K562 (cell line): Measurements from ENCODE around the gene SPECC1L. TPM values are rescaled to one million over a fixed set of nuclear protein-coding genes. Genes with fewer than 3 reads are reported as not detected.
"Not testable (repeated sequence)": the region's sequence is repeated elsewhere in the genome, so short reads cannot be mapped to it uniquely, and the experiment has no call there.

ENCODE experiments used
- ATAC-seq: fragments of 200-7000 bp; cut with Tn5 transposase; 3 replicates; pipeline ENCODE4 v1.9.1; 2020; ENCODE audit warnings: moderate library complexity
- BruUV-seq: library from RNA; stranded (reverse); fragments of 400-500 nt; replicated peaks from 2 replicates; lab custom pipeline; 2021; lab: Mats Ljungman, UMichigan
- CTCF ChIA-PET: fragments of 300-600 bp; formaldehyde crosslinking; extraction: SDS; loops from one replicate; lab custom pipeline; 2021; ENCODE audit warnings: low intra/inter-chr PET ratio; lab: Yijun Ruan, JAX
- POLR2A ChIA-PET: fragments of 300-600, 350-650 bp; sonication (Branson Sonifier 250); formaldehyde crosslinking; extraction: SDS; loops from one replicate; lab custom pipeline; 2021; ENCODE audit warnings: antibody characterized with exemption, inconsistent platforms; lab: Yijun Ruan, JAX
- DNase-seq, 4 experiments: peaks; one replicate each; pipeline versions ENCODE4 v3.0.0 to v3.0.0-alpha.2; 2011 to 2018; ENCODE audit warnings: low spot score in 3 of 4, mixed read lengths in 3 of 4; ENCODE audit errors: extremely low read depth in 1 of 4
- FAIRE-seq: peaks from 2 replicates; lab custom pipeline; 2011; peaks lifted over from hg19 to GRCh38; lab: Jason Lieb, UNC
- H2AFZ ChIP-seq: 2 replicates; pipeline ENCODE4 v1.6.0; 2011; ENCODE audit warnings: low read depth, low read length, control low read depth, inconsistent platforms
- H3K27ac ChIP-seq: fragments of 200-600 bp; 3 replicates; pipeline ENCODE4 v1.8.0; 2011; ENCODE audit warnings: low read depth, mild to moderate bottlenecking, control low read depth, inconsistent platforms, low read length, moderate library complexity, mixed read lengths; ENCODE audit errors: extremely low read depth
- H3K27me3 ChIP-seq, 2 experiments: fragments of 300-600 bp in 1 of 2; 2 replicates in 1 of 2; 3 replicates in 1 of 2; pipeline versions ENCODE4 v1.6.0 to v1.8.0; 2011; ENCODE audit warnings: inconsistent platforms in 2 of 2, low read length in 2 of 2, mild to moderate bottlenecking in 1 of 2, mixed read lengths in 1 of 2, moderate library complexity in 1 of 2; ENCODE audit not compliant: control insufficient read depth in 2 of 2, insufficient read depth in 2 of 2
- H3K36me3 ChIP-seq: fragments of 300-600 bp; 3 replicates; pipeline ENCODE4 v1.8.0; 2011; ENCODE audit warnings: mild to moderate bottlenecking, low read length, inconsistent platforms; ENCODE audit not compliant: control insufficient read depth, insufficient read depth
- H3K4me1 ChIP-seq, 2 experiments: fragments of 200-600 bp in 1 of 2; replicated peaks in 1 of 2; 2 replicates in 1 of 2; 3 replicates in 1 of 2; pipeline versions ENCODE4 v1.5.1 to v1.8.0; 2011; ENCODE audit warnings: inconsistent platforms in 2 of 2, low read length in 2 of 2, mild to moderate bottlenecking in 1 of 2, mixed read lengths in 1 of 2, moderate library complexity in 1 of 2; ENCODE audit not compliant: control insufficient read depth in 2 of 2, insufficient read depth in 2 of 2
- H3K4me2 ChIP-seq: 2 replicates; pipeline ENCODE4 v1.6.1; 2011; ENCODE audit warnings: low read length, control low read depth, inconsistent platforms, mixed read lengths; ENCODE audit not compliant: insufficient read depth
- H3K4me3 ChIP-seq: fragments of 200-600 bp; sonication (generic), shearing (Covaris generic); 2 replicates; pipeline ENCODE4 v1.5.1; 2016; ENCODE audit warnings: control low read depth, inconsistent platforms
- H3K79me2 ChIP-seq: fragments of 200-600 bp; 3 replicates; pipeline ENCODE4 v1.8.0; 2011; ENCODE audit warnings: low read length, inconsistent platforms; ENCODE audit not compliant: control insufficient read depth, insufficient read depth
- H3K9ac ChIP-seq, 2 experiments: 2 replicates each; pipeline versions ENCODE4 v1.6.0 to v1.6.1; 2011; ENCODE audit warnings: low read depth in 2 of 2, low read length in 2 of 2, control low read depth in 1 of 2, inconsistent platforms in 1 of 2, mild to moderate bottlenecking in 1 of 2, mixed read lengths in 1 of 2; ENCODE audit not compliant: insufficient read depth in 1 of 2
- H3K9me1 ChIP-seq: one replicate; pipeline ENCODE4 v1.6.0; 2011; ENCODE audit warnings: inconsistent platforms, mild to moderate bottlenecking, low read length, moderate library complexity; ENCODE audit not compliant: control insufficient read depth, insufficient read depth
- H3K9me3 ChIP-seq: replicated peaks from 2 replicates; pipeline ENCODE4 v1.5.1; 2011; ENCODE audit warnings: low read depth, low read length, inconsistent platforms; ENCODE audit not compliant: control insufficient read depth, insufficient read depth
- H4K20me1 ChIP-seq: replicated peaks from 2 replicates; pipeline ENCODE4 v1.6.1; 2011; ENCODE audit warnings: low read length, inconsistent platforms, mixed read lengths; ENCODE audit not compliant: control insufficient read depth, insufficient read depth
- ATF3 ChIP-seq, 2 experiments: fragments of 450-650 bp in 1 of 2; sonication (generic) in 1 of 2; formaldehyde crosslinking in 1 of 2; IDR thresholded peaks in 1 of 2; conservative IDR thresholded peaks in 1 of 2; 2 replicates each; pipeline versions ENCODE4 v1.6.1 to v1.8.1; 2016 to 2023; ENCODE audit warnings: mild to moderate bottlenecking in 2 of 2, moderate library complexity in 2 of 2, inconsistent platforms in 1 of 2, missing genetic modification reagents in 1 of 2
- ZNF121 ChIP-seq: sonication (generic); formaldehyde crosslinking; conservative IDR thresholded peaks from 2 replicates; pipeline ENCODE4 v1.8.0; 2022; ENCODE audit warnings: missing genetic modification reagents
- ZNF384 ChIP-seq: IDR thresholded peaks from 2 replicates; pipeline ENCODE4 v1.6.1; 2012; ENCODE audit warnings: low read depth, low read length, improper control_type of control experiment
- WGBS: fragments of 100-300 bp; shearing (Covaris generic); methylation state at CpG from one replicate; pipeline ENCODE4 v1.1.6; 2016; ENCODE audit warnings: low coverage, mixed read lengths; ENCODE audit not compliant: insufficient coverage; ENCODE audit errors: missing lambda C conversion rate; 5-methylcytosine and 5-hydroxymethylcytosine counted together
- in situ Hi-C: fragments of 300-500 bp; cut with MboI; formaldehyde crosslinking; loops from 4 replicates; pipeline ENCODE4 v1.15.0; 2018; ENCODE audit warnings: inconsistent platforms, mixed read lengths
- intact Hi-C: fragments of 100-400 bp; cut with micrococcal nuclease; formaldehyde crosslinking; loops from 2 replicates; pipeline ENCODE4 v1.14.2; 2022
- polyA plus RNA-seq, 8 experiments: library from polyadenylated mRNA; depleted of rRNA in 4 of 8; stranded (reverse) in 5 of 8; unstranded in 3 of 8; fragments of >200 nt; fragmentation: Nextera tagmentation in 2 of 8; fragmentation: Illumina TruSeq in 1 of 8; extraction: Ambion mirVana in 2 of 8; extraction: Trizol in 1 of 8; gene quantifications; 2 replicates each; pipeline versions ENCODE4 v1.2.1 to v1.2.3, GENCODE V29; 2011 to 2014; ENCODE audit warnings: inconsistent platforms in 1 of 8, missing spikeins in 1 of 8
- total RNA-seq, 7 experiments: library from RNA; depleted of rRNA in 6 of 7; stranded (reverse); fragments of >200 nt in 6 of 7; fragmentation: Illumina TruSeq in 2 of 7; extraction: Trizol in 2 of 7; gene quantifications; 2 replicates each; pipeline versions ENCODE4 v1.2.1 to v1.2.3, GENCODE V29; 2011 to 2021; ENCODE audit warnings: low replicate concordance in 1 of 7

The SPECC1L gene
- total and polyA plus RNA-seq, 9 of the 15 experiments (the other 6 are each of a cell fraction or from before 2014, with no cell fraction given): 1.4 to 27.9 (median 14.5) TPM

GRCh38 chr22:24238101-24238694 is 32.4 kb upstream of the SPECC1L start:
- H3K9me1 ChIP-seq; ATAC-seq; DNase-seq; H3K4me2 ChIP-seq; POLR2A ChIA-PET; H3K36me3 ChIP-seq; intact Hi-C loops; H3K9me3 ChIP-seq; CTCF ChIA-PET; H3K4me1 ChIP-seq; H4K20me1 ChIP-seq; BruUV-seq; H3K79me2 ChIP-seq; in situ Hi-C loops; H2AFZ ChIP-seq; H3K27ac ChIP-seq; H3K4me3 ChIP-seq; FAIRE-seq; H3K27me3 ChIP-seq; H3K9ac ChIP-seq; TF ChIP-seq ATF3 (CRISPR knock-in tag; conservative IDR thresholded peaks at IDR 0.05): not testable (repeated sequence)
- TF ChIP-seq ATF3 (IDR thresholded peaks at IDR 0.05): 0 out of 2 replicates have a peak, but pooled peaks have one; percentile 12
- peak; percentile 57; the same call in 1 of the 2 replicates for TF ChIP-seq ZNF121 (CRISPR knock-in tag)
- TF ChIP-seq ZNF384: 0 out of 2 replicates have a peak, but pooled peaks have one; percentile 18
- 67% methylated on average over 8 of the region's 13 CpGs for WGBS
